Fibroblast of skin of left biceps (primary cell): ENCODE data around the gene ZDHHC12.

ENCODE experiments used
- DNase-seq, 2 experiments: peaks; one replicate each; pipeline ENCODE4 v3.0.0-alpha.2; 2013; ENCODE audit warnings: low read depth in 2 of 2

ZDHHC12 gene

GRCh38 chr9:128729766-128730517 lies 6.0 kb upstream of the ZDHHC12 start:
- DNase-seq = no peak

- no peak for DNase-seq
These were observed 5.4 kb upstream of the ZDHHC12 start for GRCh38 chr9:128729302-128729701.

GRCh38 chr9:128728298-128728697 lies 4.4 kb upstream of the ZDHHC12 start:
- DNase-seq = no peak

- no peak for DNase-seq
These were observed 3.8 kb upstream of the ZDHHC12 start for GRCh38 chr9:128727640-128728248.

GRCh38 chr9:128724744-128725211 lies 851 bp upstream of the ZDHHC12 start:
- DNase-seq = peak; percentile 36

GRCh38 chr9:128723352-128723865 lies 518 bp downstream of the ZDHHC12 start:
- no peak for DNase-seq

- DNase-seq = no peak
These were observed 1.3 kb downstream of the ZDHHC12 start for GRCh38 chr9:128722380-128723351.

- no peak for DNase-seq
These were observed 2.4 kb downstream of the ZDHHC12 start for GRCh38 chr9:128721487-128722010.

- DNase-seq = no peak
These were observed 3.0 kb downstream of the ZDHHC12 start for GRCh38 chr9:128720841-128721486.

GRCh38 chr9:128719919-128720605 lies 3.9 kb downstream of the ZDHHC12 start:
- DNase-seq = no peak

GRCh38 chr9:128718475-128718874 lies 5.5 kb downstream of the ZDHHC12 start:
- DNase-seq = no peak

GRCh38 chr9:128718047-128718446 lies 5.9 kb downstream of the ZDHHC12 start:
- DNase-seq = no peak

- DNase-seq = no peak
These were observed 7.2 kb downstream of the ZDHHC12 start for GRCh38 chr9:128716581-128717254.

GRCh38 chr9:128715436-128715750 lies 8.5 kb downstream of the ZDHHC12 start:
- no peak for DNase-seq

- DNase-seq = no peak
These were observed 9.1 kb downstream of the ZDHHC12 start for GRCh38 chr9:128714586-128715435.

GRCh38 chr9:128713941-128714573 lies 9.9 kb downstream of the ZDHHC12 start:
- DNase-seq = no peak

GRCh38 chr9:128713411-128713780 lies 10.5 kb downstream of the ZDHHC12 start:
- no peak for DNase-seq

GRCh38 chr9:128712451-128713410 lies 11.2 kb downstream of the ZDHHC12 start:
- no peak for DNase-seq
